Esophagus squamous epithelium (tissue), 5 donors: ENCODE results near the gene CHST11. TPM values are rescaled to one million over a fixed set of nuclear protein-coding genes. Genes with fewer than 3 reads are reported as not detected.
A peak's percentile ranks its signal among the peaks of the same experiment; 100 is the strongest.

Experiments
- DNase-seq: peaks from one replicate; lab custom pipeline; 2025; lab: John Stamatoyannopoulos, UW
- H3K27ac ChIP-seq, 4 donors: fragments of 200-600 bp; sonication (generic); one replicate each; pipeline ENCODE4 v1.5.1; 2016 to 2019; ENCODE audit warnings: mild to moderate bottlenecking in 1 of 4
- H3K27me3 ChIP-seq, 4 donors: fragments of 200-600 bp; sonication (generic); 1 replicate in 3 of 4; 2 replicates in 1 of 4; pipeline versions ENCODE4 v1.5.1 to v1.6.0; 2017 to 2021; ENCODE audit warnings: antibody characterized with exemption in 1 of 4
- H3K36me3 ChIP-seq, 3 donors: fragments of 200-600 bp; sonication (generic); one replicate each; pipeline ENCODE4 v1.5.1; 2016 to 2019
- H3K4me1 ChIP-seq, 3 donors: fragments of 200-600 bp; sonication (generic); one replicate each; pipeline ENCODE4 v1.5.1; 2017 to 2019
- H3K4me3 ChIP-seq, 4 donors: fragments of 200-600 bp; sonication (generic); 1 replicate in 3 of 4; 2 replicates in 1 of 4; pipeline ENCODE4 v1.5.1; 2016 to 2019; ENCODE audit warnings: mild to moderate bottlenecking in 2 of 4, moderate library complexity in 1 of 4
- H3K9me3 ChIP-seq, 3 donors: fragments of 200-600 bp; sonication (generic); one replicate each; pipeline ENCODE4 v1.5.1; 2016 to 2019
- POLR2A ChIP-seq, 4 donors: fragments of 450-650 bp; IDR thresholded peaks; one replicate each; pipeline ENCODE4 v1.6.1; 2017; ENCODE audit warnings: antibody characterized with exemption in 4 of 4, mild to moderate bottlenecking in 4 of 4, moderate library complexity in 3 of 4
- WGBS, 2 donors: methylation state at CpG; one replicate each; pipeline ENCODE4 v1.1.5; 2018; 5-methylcytosine and 5-hydroxymethylcytosine counted together
- intact Hi-C: fragments of 100-400 bp; cut with DNase I; formaldehyde crosslinking; loops from one replicate; pipeline ENCODE4 v1.15.0; 2022
- total RNA-seq, 4 donors: library from RNA; depleted of rRNA; stranded (reverse); fragments of >200 nt; gene quantifications; one replicate each; pipeline ENCODE4 v1.1.0, GENCODE V29; 2016
- TF ChIP-seq, protein P1 (sequence below), 6 experiments: fragments of 450-650 bp in 4 of 6; fragments of 200-600 bp in 2 of 6; sonication (generic) in 2 of 6; IDR thresholded peaks; one replicate each; pipeline ENCODE4 v1.5.1; 2016 to 2019; ENCODE audit warnings: antibody characterized with exemption in 6 of 6, mild to moderate bottlenecking in 4 of 6, moderate library complexity in 4 of 6
- donor health status: DM: yes; HTN: yes; CAD: no.

CHST11 gene
- total RNA-seq, 4 donors from 2014 or later: 6.3 to 12.6 (median 10.3) TPM

GRCh38 chr12:104671409-104672095 lies 214.8 kb downstream of the CHST11 start:
- Histone ChIP-seq H3K4me1 (peaks cover 25 to 76% (median 52%) of the 10 kb centered on the region in 3 donors), H3K4me3 (no peak overlapping the region), H3K27ac (peak overlapping the region; percentile 51 to 86 (median 60)), H3K9me3 (no peaks in the 10 kb centered on the region), H3K36me3 (no peaks in the 10 kb centered on the region), H3K27me3 (no peaks in the 10 kb centered on the region)
- WGBS, 2 donors: 26 to 31% methylated on average over 10 of the region's 12 CpGs
- no peak for TF ChIP-seq POLR2A (IDR thresholded peaks at IDR 0.05)
- TF ChIP-seq, protein P1, sequence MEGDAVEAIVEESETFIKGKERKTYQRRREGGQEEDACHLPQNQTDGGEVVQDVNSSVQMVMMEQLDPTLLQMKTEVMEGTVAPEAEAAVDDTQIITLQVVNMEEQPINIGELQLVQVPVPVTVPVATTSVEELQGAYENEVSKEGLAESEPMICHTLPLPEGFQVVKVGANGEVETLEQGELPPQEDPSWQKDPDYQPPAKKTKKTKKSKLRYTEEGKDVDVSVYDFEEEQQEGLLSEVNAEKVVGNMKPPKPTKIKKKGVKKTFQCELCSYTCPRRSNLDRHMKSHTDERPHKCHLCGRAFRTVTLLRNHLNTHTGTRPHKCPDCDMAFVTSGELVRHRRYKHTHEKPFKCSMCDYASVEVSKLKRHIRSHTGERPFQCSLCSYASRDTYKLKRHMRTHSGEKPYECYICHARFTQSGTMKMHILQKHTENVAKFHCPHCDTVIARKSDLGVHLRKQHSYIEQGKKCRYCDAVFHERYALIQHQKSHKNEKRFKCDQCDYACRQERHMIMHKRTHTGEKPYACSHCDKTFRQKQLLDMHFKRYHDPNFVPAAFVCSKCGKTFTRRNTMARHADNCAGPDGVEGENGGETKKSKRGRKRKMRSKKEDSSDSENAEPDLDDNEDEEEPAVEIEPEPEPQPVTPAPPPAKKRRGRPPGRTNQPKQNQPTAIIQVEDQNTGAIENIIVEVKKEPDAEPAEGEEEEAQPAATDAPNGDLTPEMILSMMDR (IDR thresholded peaks at IDR 0.05): no peak
- intact Hi-C loops: no loop called here
- DNase-seq: peak; percentile 13

DNA sequence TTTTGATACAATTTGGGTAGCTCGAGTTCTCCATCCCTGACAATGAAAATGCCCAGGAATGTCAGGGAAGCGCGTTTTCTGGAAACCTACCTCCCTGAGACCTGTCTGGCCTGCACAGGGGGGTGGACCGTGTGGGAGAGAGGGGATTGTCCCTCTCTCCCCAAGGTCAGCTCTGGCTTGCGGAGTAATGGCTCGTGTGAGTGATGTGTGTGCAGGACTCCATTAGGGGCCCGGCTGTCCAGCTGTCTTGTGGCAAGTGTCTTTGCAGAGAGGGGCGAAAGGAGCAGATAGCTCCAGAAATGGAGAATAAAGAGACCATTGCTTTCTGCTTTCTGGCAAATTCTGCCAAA lies 215.3 kb downstream of the CHST11 start:
- Histone ChIP-seq H3K36me3 (no peaks in the 10 kb centered on the region), H3K27me3 (no peaks in the 10 kb centered on the region), H3K4me3 (no peak overlapping the region), H3K9me3 (no peaks in the 10 kb centered on the region), H3K27ac (peak overlapping the region in 3 of 4 donors; percentile 2 to 86 (median 66)), H3K4me1 (peaks cover 25 to 71% (median 52%) of the 10 kb centered on the region in 3 donors)
- DNase-seq: no peak
- intact Hi-C loops: no loop called here
- WGBS, 2 donors: 67 to 74% methylated on average over 6 to 8 of the region's 8 CpGs
- no peak for TF ChIP-seq POLR2A (IDR thresholded peaks at IDR 0.05)
- TF ChIP-seq, protein P1 (IDR thresholded peaks at IDR 0.05): no peak

DNA sequence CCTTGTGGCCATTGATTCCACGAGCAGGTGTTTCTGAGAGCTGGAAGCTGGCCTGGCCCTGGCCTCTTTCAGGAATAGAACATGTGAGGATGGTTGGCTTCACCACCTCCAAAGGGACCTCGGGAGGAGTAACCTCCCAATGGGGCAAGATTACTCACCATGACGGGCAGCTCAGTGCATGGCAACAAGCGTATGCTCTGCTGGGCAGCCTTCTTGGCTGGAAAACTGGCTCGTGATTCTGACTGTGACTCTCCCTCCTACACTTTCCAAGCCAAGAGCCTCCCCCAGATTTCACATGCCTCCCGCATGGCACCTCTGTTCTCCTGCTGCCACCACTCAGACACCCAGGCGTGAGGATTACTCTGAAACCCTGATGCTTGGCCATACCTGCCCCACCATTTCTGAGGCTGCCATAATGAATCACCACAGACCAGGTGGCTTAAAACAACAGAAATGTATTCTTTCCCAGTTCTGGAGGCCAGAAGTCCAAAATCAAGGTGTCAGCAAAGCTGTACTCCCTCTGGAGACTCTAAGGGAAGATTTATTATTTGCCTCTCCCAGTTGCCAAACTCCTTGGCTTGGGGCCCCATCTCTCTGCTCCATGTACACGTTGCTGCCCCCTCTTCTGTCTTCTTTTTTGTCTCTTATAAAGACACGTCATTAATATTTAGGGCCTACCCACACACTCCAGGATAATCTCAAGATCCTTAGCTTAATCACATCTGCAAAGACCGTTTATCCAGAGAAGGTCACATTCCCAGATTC lies 215.9 kb downstream of the CHST11 start:
- Histone ChIP-seq H3K4me1 (peaks cover 25 to 71% (median 48%) of the 10 kb centered on the region in 3 donors), H3K4me3 (no peak overlapping the region)

GRCh38 chr12:104673294-104673693 lies 216.5 kb downstream of the CHST11 start:
- DNase-seq: no peak
- peaks cover 25 to 71% (median 44%) of the 10 kb centered on the region in 3 donors for H3K4me1 ChIP-seq
- H3K27me3 ChIP-seq: no peaks in the 10 kb centered on the region
- no peak overlapping the region for H3K27ac ChIP-seq
- H3K36me3 ChIP-seq: no peaks in the 10 kb centered on the region
- intact Hi-C loops: no loop called here
- WGBS, 2 donors: 80 to 84% methylated on average over 1 of the region's 1 CpG
- no peak overlapping the region for H3K4me3 ChIP-seq
- no peak for TF ChIP-seq POLR2A (IDR thresholded peaks at IDR 0.05)
- TF ChIP-seq, protein P1 (IDR thresholded peaks at IDR 0.05): no peak
- no peaks in the 10 kb centered on the region for H3K9me3 ChIP-seq

More for the DNA sequence above, 215.9 kb downstream of the CHST11 start:
- H3K9me3 ChIP-seq: no peaks in the 10 kb centered on the region
- intact Hi-C loops: no loop called here
- TF ChIP-seq POLR2A (IDR thresholded peaks at IDR 0.05): no peak
- TF ChIP-seq, protein P1 (IDR thresholded peaks at IDR 0.05): no peak
- WGBS, 2 donors: 54 to 65% methylated on average over 10 of the region's 10 CpGs
- H3K27me3 ChIP-seq: no peaks in the 10 kb centered on the region
- DNase-seq: no peak
- peak overlapping the region in 3 of 4 donors; percentile 2 to 86 (median 66) for H3K27ac ChIP-seq
- H3K36me3 ChIP-seq: no peaks in the 10 kb centered on the region
